GM06990 (cell line): ENCODE measurements around the gene DSN1.

Experiments used
- DNase-seq: peaks from one replicate; pipeline ENCODE4 v3.0.0-alpha.2; 2011; ENCODE audit not compliant: insufficient read length; ENCODE audit errors: extremely low read depth
- H3K27me3 ChIP-seq: replicated peaks from 2 replicates; pipeline ENCODE4 v1.6.0; 2011; ENCODE audit warnings: low read length; ENCODE audit not compliant: control insufficient read depth, insufficient read depth
- H3K36me3 ChIP-seq: 2 replicates; pipeline ENCODE4 v1.5.1; 2011; ENCODE audit warnings: low read length; ENCODE audit not compliant: control insufficient read depth, insufficient read depth
- H3K4me3 ChIP-seq: replicated peaks from 2 replicates; pipeline ENCODE4 v1.5.1; 2011; ENCODE audit warnings: low read depth, mild to moderate bottlenecking, control low read depth, low read length
- TF ChIP-seq, protein P1 (sequence below): IDR thresholded peaks from 2 replicates; pipeline ENCODE4 v1.5.1; 2011; ENCODE audit warnings: low read length, control low read depth, mild to moderate bottlenecking, inconsistent platforms; ENCODE audit not compliant: insufficient read depth, poor library complexity, severe bottlenecking

DSN1 gene

DNA sequence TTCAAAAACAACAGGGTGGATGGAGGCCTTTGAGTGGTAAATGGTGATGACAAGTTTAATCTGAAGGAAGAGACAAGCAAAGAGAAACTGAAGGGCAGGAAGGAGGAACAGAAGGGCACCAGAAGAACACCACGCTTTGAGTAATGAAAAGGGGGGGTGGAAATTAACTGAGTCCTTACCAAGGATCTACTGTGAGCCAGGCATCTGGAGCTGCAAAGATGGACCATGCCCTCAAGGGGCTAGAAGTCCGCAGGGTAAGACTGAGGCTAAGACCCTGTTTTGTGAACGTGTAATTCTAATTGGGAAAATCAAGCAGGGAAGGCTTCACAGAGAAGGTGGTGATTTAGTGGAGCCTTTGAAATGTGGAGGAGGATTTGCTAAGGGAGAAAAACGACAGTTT, 29.3 kb downstream of the DSN1 start:
- TF ChIP-seq, protein P1, sequence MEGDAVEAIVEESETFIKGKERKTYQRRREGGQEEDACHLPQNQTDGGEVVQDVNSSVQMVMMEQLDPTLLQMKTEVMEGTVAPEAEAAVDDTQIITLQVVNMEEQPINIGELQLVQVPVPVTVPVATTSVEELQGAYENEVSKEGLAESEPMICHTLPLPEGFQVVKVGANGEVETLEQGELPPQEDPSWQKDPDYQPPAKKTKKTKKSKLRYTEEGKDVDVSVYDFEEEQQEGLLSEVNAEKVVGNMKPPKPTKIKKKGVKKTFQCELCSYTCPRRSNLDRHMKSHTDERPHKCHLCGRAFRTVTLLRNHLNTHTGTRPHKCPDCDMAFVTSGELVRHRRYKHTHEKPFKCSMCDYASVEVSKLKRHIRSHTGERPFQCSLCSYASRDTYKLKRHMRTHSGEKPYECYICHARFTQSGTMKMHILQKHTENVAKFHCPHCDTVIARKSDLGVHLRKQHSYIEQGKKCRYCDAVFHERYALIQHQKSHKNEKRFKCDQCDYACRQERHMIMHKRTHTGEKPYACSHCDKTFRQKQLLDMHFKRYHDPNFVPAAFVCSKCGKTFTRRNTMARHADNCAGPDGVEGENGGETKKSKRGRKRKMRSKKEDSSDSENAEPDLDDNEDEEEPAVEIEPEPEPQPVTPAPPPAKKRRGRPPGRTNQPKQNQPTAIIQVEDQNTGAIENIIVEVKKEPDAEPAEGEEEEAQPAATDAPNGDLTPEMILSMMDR, result no peak
- Histone ChIP-seq H3K27me3 (no peaks in the 10 kb centered on the region), H3K36me3 (no peaks in the 10 kb centered on the region), H3K4me3 (no peak overlapping the region)
- no peak for DNase-seq

DNA sequence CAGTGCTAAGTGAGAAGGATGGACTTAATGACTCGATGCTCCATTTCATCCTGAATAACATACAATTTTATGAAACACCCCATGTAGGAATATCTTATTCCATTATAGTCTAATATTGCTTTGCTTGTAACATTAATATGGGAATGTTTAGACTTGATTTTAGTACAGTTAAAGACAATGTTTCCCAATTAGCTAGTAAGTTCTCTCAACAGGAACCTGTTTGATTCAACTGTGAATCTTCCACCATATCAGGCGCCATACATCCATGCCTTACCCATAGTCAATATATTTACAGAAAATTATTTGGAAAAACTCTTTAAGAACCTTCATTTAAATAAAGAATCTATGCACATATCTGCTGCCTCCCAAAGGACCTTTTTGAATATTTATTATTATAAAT, 31.0 kb downstream of the DSN1 start:
- Histone ChIP-seq H3K27me3 (no peaks in the 10 kb centered on the region), H3K36me3 (no peaks in the 10 kb centered on the region), H3K4me3 (no peak overlapping the region)
- no peak for DNase-seq
- TF ChIP-seq, protein P1, result no peak

DNA sequence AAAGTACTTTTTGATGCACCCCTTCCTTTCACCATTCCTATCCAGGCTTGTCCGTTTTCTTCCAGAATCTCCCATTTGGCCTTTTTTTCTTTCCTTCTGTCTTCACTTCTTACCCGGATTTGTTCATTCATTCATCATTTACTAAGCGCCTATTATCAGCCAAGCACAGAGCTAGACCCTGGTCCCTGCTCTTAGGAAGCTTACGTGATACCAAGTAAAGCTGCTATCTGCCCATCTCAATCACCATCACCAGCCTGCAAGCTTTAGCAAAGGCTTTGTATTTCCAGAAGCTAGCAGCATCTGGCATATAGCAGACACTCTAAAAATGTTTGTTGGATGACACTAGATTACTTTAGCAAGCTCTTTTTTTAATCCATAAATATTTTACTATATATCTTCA, 32.5 kb downstream of the DSN1 start:
- TF ChIP-seq, protein P1, result no peak
- Histone ChIP-seq H3K27me3 (no peaks in the 10 kb centered on the region), H3K36me3 (no peaks in the 10 kb centered on the region), H3K4me3 (no peak overlapping the region)
- no peak for DNase-seq

DNA sequence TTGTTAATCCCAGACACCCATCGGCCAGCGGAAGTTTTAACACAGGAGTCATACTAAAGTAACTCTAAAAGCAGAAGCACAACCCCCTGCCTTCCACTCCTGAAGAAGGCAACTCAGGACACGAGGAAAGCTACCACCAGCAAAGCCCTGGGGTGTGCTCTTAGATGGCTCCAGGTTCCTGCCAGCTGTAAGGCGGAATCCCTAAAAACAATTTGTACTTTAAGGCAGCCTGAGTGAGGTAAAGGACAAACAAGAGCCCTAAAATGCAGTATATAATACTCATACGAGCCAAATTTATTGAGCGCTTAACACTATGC, 36.4 kb downstream of the DSN1 start:
- H3K4me3 ChIP-seq, result no peak overlapping the region
- H3K27me3 ChIP-seq, result no peaks in the 10 kb centered on the region
- TF ChIP-seq, protein P1, result no peak
- DNase-seq, result no peak
- H3K36me3 ChIP-seq, result no peaks in the 10 kb centered on the region

DNA sequence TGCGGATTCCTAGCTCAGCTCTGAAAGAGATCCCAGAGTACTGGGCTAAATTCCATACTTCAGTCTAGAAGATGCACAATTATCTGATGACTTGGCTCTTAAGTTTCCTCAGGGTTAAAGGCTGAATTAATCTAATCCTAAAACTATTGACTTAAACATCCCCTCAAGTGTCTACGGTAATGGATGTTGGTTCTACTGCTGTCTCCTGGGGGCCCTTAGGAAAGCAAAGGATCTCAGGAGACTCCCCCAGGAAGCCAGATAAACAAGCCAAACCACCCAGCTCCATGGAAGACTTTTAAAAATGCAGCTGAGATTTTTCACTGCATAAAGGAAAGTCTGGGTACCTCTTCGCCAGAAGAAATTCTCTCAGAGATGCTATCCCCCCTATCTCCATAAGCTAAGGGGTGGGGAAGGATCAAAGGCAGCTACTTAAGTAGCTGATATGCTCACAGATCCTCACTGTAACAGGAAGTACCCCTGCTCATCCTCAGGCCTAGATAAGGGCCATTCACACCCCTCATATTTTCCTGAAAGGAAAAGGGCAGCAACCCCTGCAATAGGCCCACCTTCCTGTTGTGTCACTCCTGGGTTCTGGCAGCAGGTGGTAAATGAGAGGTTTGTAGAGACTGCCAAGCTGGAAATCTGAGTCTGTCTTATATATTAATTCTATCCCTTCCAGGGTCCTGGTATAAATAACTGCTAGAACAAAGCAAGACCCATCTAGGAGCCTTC, 36.9 kb downstream of the DSN1 start:
- DNase-seq, result no peak
- no peaks in the 10 kb centered on the region for H3K36me3 ChIP-seq
- H3K27me3 ChIP-seq, result no peaks in the 10 kb centered on the region
- H3K4me3 ChIP-seq, result no peak overlapping the region
- TF ChIP-seq, protein P1, result no peak

DNA sequence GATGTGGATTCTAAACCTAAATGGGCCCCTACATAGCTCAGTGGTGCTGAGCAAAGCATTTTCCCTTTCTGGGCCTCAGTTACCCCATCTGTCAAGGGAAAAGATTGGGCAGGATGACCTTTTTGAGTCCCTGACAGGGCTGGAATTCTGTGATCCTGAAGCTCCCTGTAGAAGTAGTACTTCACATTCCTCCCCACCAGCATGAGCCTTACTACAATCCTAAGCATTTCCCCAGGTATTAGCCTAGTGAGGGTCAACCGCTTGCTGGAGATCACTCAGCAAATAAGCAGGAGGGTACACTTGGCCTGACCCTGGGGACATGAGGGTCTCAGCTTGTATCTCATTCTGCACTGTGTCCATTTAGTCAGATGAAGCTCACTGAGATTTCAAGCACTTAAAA, 41.1 kb downstream of the DSN1 start:
- H3K27me3 ChIP-seq, result no peaks in the 10 kb centered on the region
- H3K36me3 ChIP-seq, result no peaks in the 10 kb centered on the region
- TF ChIP-seq, protein P1, result no peak
- H3K4me3 ChIP-seq, result no peak overlapping the region
- DNase-seq, result no peak
